ENCODE data around the gene IFRD1. TPM values are rescaled to one million over a fixed set of nuclear protein-coding genes. Genes with fewer than 3 reads are reported as not detected.

Gene IFRD1
- total RNA-seq, 4 donors from 2014 or later = 29.6 to 37.3 (median 32.1) TPM

- H3K4me3 ChIP-seq (ENCODE audit: low read depth, poor library complexity, severe bottlenecking) = no peak overlapping the region
- 77 to 78% methylated on average over 9 of the region's 9 CpGs for WGBS, 2 donors
- no peak for TF ChIP-seq POLR2A (IDR thresholded peaks at IDR 0.05)
- TF ChIP-seq CTCF (IDR thresholded peaks at IDR 0.05) = no peak
- intact Hi-C loops (cut with DNase I; ENCODE audit: low total_unique reads) = no loop called here
- DNase-seq (ENCODE audit: low spot score in 2 of 2) = no peak
Observed at GRCh38 chr7:112421666-112422486, 28.4 kb upstream of the IFRD1 start.

GRCh38 chr7:112422842-112423496, 27.3 kb upstream of the IFRD1 start:
- peak; percentile 82 to 95 for DNase-seq (ENCODE audit: low spot score in 2 of 2)
- intact Hi-C loops (cut with DNase I; ENCODE audit: low total_unique reads) = no loop called here
- no peak overlapping the region for H3K4me3 ChIP-seq (ENCODE audit: low read depth, poor library complexity, severe bottlenecking)
- WGBS, 2 donors = 41 to 44% methylated on average over 6 of the region's 6 CpGs
- TF ChIP-seq POLR2A (IDR thresholded peaks at IDR 0.05) = no peak
- no peak for TF ChIP-seq CTCF (IDR thresholded peaks at IDR 0.05)

GRCh38 chr7:112423987-112424386, 26.3 kb upstream of the IFRD1 start:
- 82 to 93% methylated on average over 2 of the region's 2 CpGs for WGBS, 2 donors
- TF ChIP-seq POLR2A (IDR thresholded peaks at IDR 0.05) = no peak
- no peak for TF ChIP-seq CTCF (IDR thresholded peaks at IDR 0.05)
- no peak for DNase-seq (ENCODE audit: low spot score in 2 of 2)
- no peak overlapping the region for H3K4me3 ChIP-seq (ENCODE audit: low read depth, poor library complexity, severe bottlenecking)
- intact Hi-C loops (cut with DNase I; ENCODE audit: low total_unique reads) = no loop called here

GRCh38 chr7:112427984-112428383, 22.3 kb upstream of the IFRD1 start:
- 100% methylated on average over 1 of the region's 1 CpG for WGBS, 2 donors
- no peak overlapping the region for H3K4me3 ChIP-seq (ENCODE audit: low read depth, poor library complexity, severe bottlenecking)
- TF ChIP-seq CTCF (IDR thresholded peaks at IDR 0.05) = no peak
- TF ChIP-seq POLR2A (IDR thresholded peaks at IDR 0.05) = no peak
- intact Hi-C loops (cut with DNase I; ENCODE audit: low total_unique reads) = no loop called here
- no peak for DNase-seq (ENCODE audit: low spot score in 2 of 2)

- intact Hi-C loops (cut with DNase I; ENCODE audit: low total_unique reads) = no loop called here
- H3K4me3 ChIP-seq (ENCODE audit: low read depth, poor library complexity, severe bottlenecking) = no peak overlapping the region
- no peak for DNase-seq (ENCODE audit: low spot score in 2 of 2)
- WGBS, 2 donors = 81 to 82% methylated on average over 2 of the region's 2 CpGs
- no peak for TF ChIP-seq CTCF (IDR thresholded peaks at IDR 0.05)
- TF ChIP-seq POLR2A (IDR thresholded peaks at IDR 0.05) = no peak
Observed at GRCh38 chr7:112428715-112429114, 21.5 kb upstream of the IFRD1 start.
